CD14-positive monocyte (primary cell): Measurements from ENCODE around the gene RAB3A. TPM values are rescaled to one million over a fixed set of nuclear protein-coding genes. Genes with fewer than 3 reads are reported as not detected.

Source experiments
- DNase-seq, 3 donors: peaks; one replicate each; pipeline ENCODE4 v3.0.0-alpha.2; 2011 to 2022
- H2AFZ ChIP-seq: 2 replicates; pipeline ENCODE4 v1.6.0; 2012; ENCODE audit warnings: mild to moderate bottlenecking, low read depth, low read length, inconsistent platforms; ENCODE audit not compliant: insufficient read depth, poor library complexity, severe bottlenecking
- H3K27ac ChIP-seq, 2 donors: 1 replicate in 1 of 2; 2 replicates in 1 of 2; pipeline ENCODE4 v1.5.1; 2012 to 2013; ENCODE audit warnings: low read length in 2 of 2, control low read depth in 1 of 2, inconsistent platforms in 1 of 2, low read depth in 1 of 2, mild to moderate bottlenecking in 1 of 2
- H3K27me3 ChIP-seq, 2 donors: one replicate each; pipeline versions ENCODE4 v1.6.0 to v1.6.1; 2011 to 2013; ENCODE audit warnings: low read length in 2 of 2; ENCODE audit not compliant: control insufficient read depth in 2 of 2, insufficient read depth in 2 of 2
- H3K36me3 ChIP-seq, 2 donors: replicated peaks in 1 of 2; 1 replicate in 1 of 2; 2 replicates in 1 of 2; pipeline versions ENCODE4 v1.5.1 to v1.6.1; 2012 to 2013; ENCODE audit warnings: low read length in 2 of 2, control low read depth in 1 of 2, inconsistent platforms in 1 of 2, mild to moderate bottlenecking in 1 of 2; ENCODE audit not compliant: insufficient read depth in 2 of 2, control insufficient read depth in 1 of 2
- H3K4me1 ChIP-seq, 2 donors: 1 replicate in 1 of 2; 2 replicates in 1 of 2; pipeline versions ENCODE4 v1.5.1 to v1.6.1; 2012 to 2013; ENCODE audit warnings: low read length in 2 of 2, control low read depth in 1 of 2, inconsistent platforms in 1 of 2, mild to moderate bottlenecking in 1 of 2, moderate library complexity in 1 of 2; ENCODE audit not compliant: insufficient read depth in 2 of 2, control insufficient read depth in 1 of 2
- H3K4me2 ChIP-seq: replicated peaks from 2 replicates; pipeline ENCODE3; 2012; ENCODE audit warnings: low read length, moderate library complexity, mild to moderate bottlenecking; ENCODE audit not compliant: poor library complexity, severe bottlenecking; ENCODE audit errors: extremely low read depth
- H3K4me3 ChIP-seq, 3 experiments: fragments of 200-600 bp in 1 of 3; sonication (generic) in 1 of 3; replicated peaks in 1 of 3; 1 replicate in 2 of 3; 2 replicates in 1 of 3; pipeline ENCODE4 v1.5.1; 2011 to 2013; ENCODE audit warnings: low read length in 3 of 3, mild to moderate bottlenecking in 3 of 3, control low read depth in 2 of 3, low read depth in 2 of 3, inconsistent platforms in 1 of 3, moderate library complexity in 1 of 3
- H3K79me2 ChIP-seq: 2 replicates; pipeline ENCODE4 v1.6.0; 2012; ENCODE audit warnings: mild to moderate bottlenecking, control low read depth, inconsistent platforms, low read length, moderate library complexity; ENCODE audit not compliant: insufficient read depth
- H3K9ac ChIP-seq: 2 replicates; pipeline ENCODE4 v1.6.0; 2017; ENCODE audit warnings: low read length, mild to moderate bottlenecking; ENCODE audit not compliant: insufficient read depth, poor library complexity, severe bottlenecking
- H3K9me3 ChIP-seq, 2 donors: replicated peaks in 1 of 2; 1 replicate in 1 of 2; 2 replicates in 1 of 2; pipeline versions ENCODE4 v1.5.1 to v1.6.1; 2012 to 2013; ENCODE audit warnings: low read length in 2 of 2, control low read depth in 1 of 2; ENCODE audit not compliant: control insufficient read depth in 1 of 2, insufficient read depth in 1 of 2
- H4K20me1 ChIP-seq: 2 replicates; pipeline ENCODE4 v1.6.0; 2012; ENCODE audit warnings: mild to moderate bottlenecking, low read length, control low read depth, moderate library complexity; ENCODE audit not compliant: insufficient read depth
- H3K27ac Mint-ChIP-seq, 7 donors: one replicate each; pipeline ENCODE4 v1.8.0; 2020; ENCODE audit warnings: mild to moderate bottlenecking in 7 of 7, mixed read lengths in 7 of 7, moderate library complexity in 6 of 7, inconsistent platforms in 2 of 7
- H3K27me3 Mint-ChIP-seq, 3 donors: one replicate each; pipeline ENCODE4 v1.8.0; 2021 to 2022; ENCODE audit warnings: low read depth in 3 of 3, mild to moderate bottlenecking in 3 of 3, mixed read lengths in 3 of 3, moderate library complexity in 3 of 3, inconsistent platforms in 1 of 3
- H3K36me3 Mint-ChIP-seq, 2 donors: one replicate each; pipeline ENCODE4 v1.8.0; 2020; ENCODE audit warnings: mixed read lengths in 2 of 2, inconsistent platforms in 1 of 2, mild to moderate bottlenecking in 1 of 2
- H3K4me1 Mint-ChIP-seq: one replicate; pipeline ENCODE4 v1.8.0; 2020; ENCODE audit warnings: mild to moderate bottlenecking, mixed read lengths
- H3K4me3 Mint-ChIP-seq, 2 donors: one replicate each; pipeline ENCODE4 v1.8.0; 2020; ENCODE audit warnings: mild to moderate bottlenecking in 2 of 2, mixed read lengths in 2 of 2, moderate library complexity in 1 of 2
- H3K9me3 Mint-ChIP-seq, 7 donors: one replicate each; pipeline ENCODE4 v1.8.0; 2020 to 2022; ENCODE audit warnings: mixed read lengths in 7 of 7, mild to moderate bottlenecking in 6 of 7, moderate library complexity in 6 of 7, inconsistent platforms in 2 of 7
- CTCF ChIP-seq: fragments of 200-600 bp; IDR thresholded peaks from one replicate; pipeline ENCODE4 v1.8.0; 2022; ENCODE audit warnings: antibody characterized with exemption, mild to moderate bottlenecking
- WGBS: methylation state at CpG from one replicate; pipeline ENCODE4 v1.1.5; 2013; ENCODE audit warnings: missing lambda C conversion rate; ENCODE audit not compliant: insufficient coverage; 5-methylcytosine and 5-hydroxymethylcytosine counted together
- intact Hi-C, 2 donors: fragments of 100-400 bp; cut with micrococcal nuclease; formaldehyde crosslinking; loops; one replicate each; pipeline versions ENCODE4 v1.15.0 to v1.15.1; 2023
- polyA plus RNA-seq, 3 donors: library from polyadenylated mRNA; depleted of rRNA in 1 of 3; unstranded in 2 of 3; stranded (reverse) in 1 of 3; fragments of 300-500 nt in 2 of 3; fragments of >200 nt in 1 of 3; fragmentation: Illumina TruSeq in 2 of 3; gene quantifications; 1 replicate in 2 of 3; 2 replicates in 1 of 3; pipeline ENCODE4 v1.2.3, GENCODE V29; 2012 to 2021

RAB3A gene
- polyA plus RNA-seq, 3 donors, result 0.55 to 8.7 (median 0.56) TPM

GRCh38 chr19:18174983-18175382 is 28.9 kb downstream of the RAB3A start:
- H3K9ac ChIP-seq, result peak overlapping the region; percentile 96
- H3K27me3 ChIP-seq, result no peaks in the 10 kb centered on the region
- peak overlapping the region; percentile 95 to 98 for H3K4me3 Mint-ChIP-seq
- H3K36me3 Mint-ChIP-seq, result peaks cover 39 to 57% of the 10 kb centered on the region in 2 donors
- peaks cover 84 to 88% of the 10 kb centered on the region in 2 donors for H3K4me1 ChIP-seq
- H3K27ac Mint-ChIP-seq, result peak overlapping the region; percentile 88 to 100 (median 100)
- 91% methylated on average over 9 of the region's 11 CpGs for WGBS
- H3K9me3 ChIP-seq, result no peaks in the 10 kb centered on the region
- peaks cover 69% of the 10 kb centered on the region for H3K79me2 ChIP-seq
- peaks cover 0 to 2% (median 0%) of the 10 kb centered on the region in 7 donors for H3K9me3 Mint-ChIP-seq
- peaks cover 75% of the 10 kb centered on the region for H3K4me1 Mint-ChIP-seq
- no peak overlapping the region for H2AFZ ChIP-seq
- peaks cover 43 to 50% of the 10 kb centered on the region in 2 donors for H3K36me3 ChIP-seq
- peak overlapping the region; percentile 99 for H3K27ac ChIP-seq
- peak overlapping the region; percentile 93 for H3K4me2 ChIP-seq
- peaks cover 64% of the 10 kb centered on the region for H4K20me1 ChIP-seq
- no peak for DNase-seq
- no peaks in the 10 kb centered on the region for H3K27me3 Mint-ChIP-seq
- no peak for TF ChIP-seq CTCF
- intact Hi-C loops, result loop anchor here in 1 of 2 donors (5.0 kb wide), 1 partner anchor 217 kb away; no protein-coding TSS in a partner anchor
- H3K4me3 ChIP-seq, result peak overlapping the region; percentile 58 to 100 (median 86)

GRCh38 chr19:18173572-18174288 is 30.1 kb downstream of the RAB3A start, which contains the start of gene IFI30:
TSS of gene IFI30 (plus strand) at chr19:18173813. CDS start at chr19:18173842, 29 bp downstream.
- intact Hi-C loops, result loop anchor here in 1 of 2 donors (5.0 kb wide), 1 partner anchor 219 kb away; no protein-coding TSS in a partner anchor
- Histone ChIP-seq H3K79me2 (peaks cover 69% of the 10 kb centered on the region), H3K9me3 (no peaks in the 10 kb centered on the region), H3K4me1 (peaks cover 85 to 88% of the 10 kb centered on the region in 2 donors), H4K20me1 (peaks cover 53% of the 10 kb centered on the region), H3K4me2 (peak within 1 kb of the TSS; percentile 93), H3K27me3 (no peaks in the 10 kb centered on the region), H3K27ac (peak within 1 kb of the TSS; percentile 99), H3K9ac (peak within 1 kb of the TSS; percentile 96), H2AFZ (peak within 1 kb of the TSS; percentile 23), H3K4me3 (peak within 1 kb of the TSS; percentile 58 to 100 (median 86)), H3K36me3 (peaks cover 37 to 44% of the 10 kb centered on the region in 2 donors)
- Mint-ChIP-seq H3K9me3 (peaks cover 0 to 2% (median 0%) of the 10 kb centered on the region in 7 donors), H3K4me1 (peaks cover 75% of the 10 kb centered on the region), H3K4me3 (peak within 1 kb of the TSS; percentile 95 to 98), H3K27ac (peak within 1 kb of the TSS; percentile 100), H3K36me3 (peaks cover 36 to 50% of the 10 kb centered on the region in 2 donors), H3K27me3 (no peaks in the 10 kb centered on the region)
- WGBS, result 0% methylated on average over 43 of the region's 47 CpGs
- no peak for TF ChIP-seq CTCF
- DNase-seq, result peak; percentile 91 to 95 (median 92)
